Measurements from ENCODE around the gene MAP3K4. TPM values are rescaled to one million over a fixed set of nuclear protein-coding genes. Genes with fewer than 3 reads are reported as not detected.

The MAP3K4 gene, protein sequence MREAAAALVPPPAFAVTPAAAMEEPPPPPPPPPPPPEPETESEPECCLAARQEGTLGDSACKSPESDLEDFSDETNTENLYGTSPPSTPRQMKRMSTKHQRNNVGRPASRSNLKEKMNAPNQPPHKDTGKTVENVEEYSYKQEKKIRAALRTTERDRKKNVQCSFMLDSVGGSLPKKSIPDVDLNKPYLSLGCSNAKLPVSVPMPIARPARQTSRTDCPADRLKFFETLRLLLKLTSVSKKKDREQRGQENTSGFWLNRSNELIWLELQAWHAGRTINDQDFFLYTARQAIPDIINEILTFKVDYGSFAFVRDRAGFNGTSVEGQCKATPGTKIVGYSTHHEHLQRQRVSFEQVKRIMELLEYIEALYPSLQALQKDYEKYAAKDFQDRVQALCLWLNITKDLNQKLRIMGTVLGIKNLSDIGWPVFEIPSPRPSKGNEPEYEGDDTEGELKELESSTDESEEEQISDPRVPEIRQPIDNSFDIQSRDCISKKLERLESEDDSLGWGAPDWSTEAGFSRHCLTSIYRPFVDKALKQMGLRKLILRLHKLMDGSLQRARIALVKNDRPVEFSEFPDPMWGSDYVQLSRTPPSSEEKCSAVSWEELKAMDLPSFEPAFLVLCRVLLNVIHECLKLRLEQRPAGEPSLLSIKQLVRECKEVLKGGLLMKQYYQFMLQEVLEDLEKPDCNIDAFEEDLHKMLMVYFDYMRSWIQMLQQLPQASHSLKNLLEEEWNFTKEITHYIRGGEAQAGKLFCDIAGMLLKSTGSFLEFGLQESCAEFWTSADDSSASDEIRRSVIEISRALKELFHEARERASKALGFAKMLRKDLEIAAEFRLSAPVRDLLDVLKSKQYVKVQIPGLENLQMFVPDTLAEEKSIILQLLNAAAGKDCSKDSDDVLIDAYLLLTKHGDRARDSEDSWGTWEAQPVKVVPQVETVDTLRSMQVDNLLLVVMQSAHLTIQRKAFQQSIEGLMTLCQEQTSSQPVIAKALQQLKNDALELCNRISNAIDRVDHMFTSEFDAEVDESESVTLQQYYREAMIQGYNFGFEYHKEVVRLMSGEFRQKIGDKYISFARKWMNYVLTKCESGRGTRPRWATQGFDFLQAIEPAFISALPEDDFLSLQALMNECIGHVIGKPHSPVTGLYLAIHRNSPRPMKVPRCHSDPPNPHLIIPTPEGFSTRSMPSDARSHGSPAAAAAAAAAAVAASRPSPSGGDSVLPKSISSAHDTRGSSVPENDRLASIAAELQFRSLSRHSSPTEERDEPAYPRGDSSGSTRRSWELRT (N-terminal part only)
- total RNA-seq, result 12.2 and 14.9 TPM in 2 replicates

DNA sequence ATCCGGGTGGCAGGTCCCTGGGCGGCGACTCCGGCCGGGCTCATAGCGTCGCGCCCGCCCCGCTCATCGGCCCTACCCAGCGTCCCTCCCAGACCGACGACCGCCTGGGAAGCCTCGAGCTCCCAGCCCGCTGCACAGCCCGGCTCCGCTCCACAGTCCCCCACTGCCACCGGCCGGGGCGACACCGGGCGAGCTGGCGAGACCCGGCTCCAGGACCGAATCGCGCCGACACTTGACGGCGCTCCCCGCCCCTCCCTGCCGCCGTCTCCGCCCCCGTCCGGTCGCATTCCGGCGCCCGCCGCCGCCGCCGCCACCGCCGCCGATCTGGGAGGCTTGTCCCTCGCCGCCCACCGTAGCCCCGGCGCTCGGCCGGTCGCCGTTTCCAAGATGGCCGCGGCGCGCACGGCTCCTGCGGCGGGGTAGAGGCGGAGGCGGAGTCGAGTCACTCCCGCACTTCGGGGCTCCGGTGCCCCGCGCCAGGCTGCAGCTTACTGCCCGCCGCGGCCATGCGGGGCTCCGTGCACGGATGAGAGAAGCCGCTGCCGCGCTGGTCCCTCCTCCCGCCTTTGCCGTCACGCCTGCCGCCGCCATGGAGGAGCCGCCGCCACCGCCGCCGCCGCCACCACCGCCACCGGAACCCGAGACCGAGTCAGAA is at the start of gene MAP3K4:
Gene MAP3K4, plus strand, starts transcription at position 364 of the 655 bp plus-strand sequence. Its CDS starts 163 bp downstream, at position 527.

